VCaP (cell line): ENCODE measurements around the gene STX7.
A peak's percentile ranks its signal among the peaks of the same experiment; 100 is the strongest.
"Not testable (repeated sequence)": the region's sequence is repeated elsewhere in the genome, so short reads cannot be mapped to it uniquely, and the experiment has no call there.

Experiments
- H3K27ac ChIP-seq: fragments of 450-650 bp; 2 replicates; pipeline ENCODE4 v1.5.1; 2017
- CTCF ChIP-seq: fragments of 450-650 bp; conservative IDR thresholded peaks from 2 replicates; pipeline ENCODE4 v1.5.1; 2017; ENCODE audit warnings: mild to moderate bottlenecking, moderate library complexity

The STX7 gene

GRCh38 chr6:132537145-132537544 is 24.2 kb upstream of the STX7 start:
- TF ChIP-seq CTCF: no peak
- H3K27ac ChIP-seq: no peak overlapping the region

GRCh38 chr6:132534546-132534945 is 21.6 kb upstream of the STX7 start:
- H3K27ac ChIP-seq: not testable (repeated sequence)

GRCh38 chr6:132530293-132530974 is 17.5 kb upstream of the STX7 start:
- no peak overlapping the region for H3K27ac ChIP-seq
- TF ChIP-seq CTCF: peak; percentile 80

- no peak for TF ChIP-seq CTCF
- H3K27ac ChIP-seq: no peak overlapping the region
These were observed 14.9 kb upstream of the STX7 start for GRCh38 chr6:132527791-132528190.

GRCh38 chr6:132526461-132526860 is 13.5 kb upstream of the STX7 start:
- no peak for TF ChIP-seq CTCF
- H3K27ac ChIP-seq: no peak overlapping the region

- TF ChIP-seq CTCF: no peak
- no peak overlapping the region for H3K27ac ChIP-seq
These were observed 12.9 kb upstream of the STX7 start for GRCh38 chr6:132525866-132526265.

- TF ChIP-seq CTCF: no peak
- H3K27ac ChIP-seq: no peak overlapping the region
These were observed 11.7 kb upstream of the STX7 start for GRCh38 chr6:132524646-132525045.

GRCh38 chr6:132520953-132521352 is 8.0 kb upstream of the STX7 start:
- TF ChIP-seq CTCF: no peak
- H3K27ac ChIP-seq: no peak overlapping the region
